Measurements from ENCODE around the gene NDUFA13. TPM values are rescaled to one million over a fixed set of nuclear protein-coding genes. Genes with fewer than 3 reads are reported as not detected.

NDUFA13 gene
- total RNA-seq, 2 experiments from 2014 or later: 314 to 363 TPM

GRCh38 chr19:19505669-19506326 is 10.2 kb upstream of the NDUFA13 start:
- H3K36me3 Mint-ChIP-seq (ENCODE audit: low read depth): peaks cover 34% of the 10 kb centered on the region
- ChIA-PET POLR2A (no interaction called here), CTCF (no interaction called here)
- DNase-seq: no peak
- no peaks in the 10 kb centered on the region for H3K4me1 Mint-ChIP-seq
- H3K27ac Mint-ChIP-seq: peak overlapping the region; percentile 31
- H3K27me3 Mint-ChIP-seq: no peaks in the 10 kb centered on the region
- H3K9me3 Mint-ChIP-seq: no peaks in the 10 kb centered on the region
- no peak overlapping the region for H3K4me3 Mint-ChIP-seq

GRCh38 chr19:19506592-19506991 is 9.4 kb upstream of the NDUFA13 start:
- Mint-ChIP-seq H3K9me3 (no peaks in the 10 kb centered on the region), H3K4me3 (no peak overlapping the region), H3K4me1 (no peaks in the 10 kb centered on the region), H3K27ac (no peak overlapping the region), H3K27me3 (no peaks in the 10 kb centered on the region), H3K36me3 (ENCODE audit: low read depth) (peaks cover 30% of the 10 kb centered on the region)
- CTCF ChIA-PET: interaction anchor here (1.0 kb wide), 1 partner anchor 16 kb away, joined by 3 read pairs; no protein-coding TSS in a partner anchor
- no peak for DNase-seq
- POLR2A ChIA-PET: interaction anchor here (0.6 kb wide), 1 partner anchor 219 kb away, joined by 4 read pairs; no protein-coding TSS in a partner anchor

GRCh38 chr19:19507354-19507753 is 8.7 kb upstream of the NDUFA13 start:
- no peaks in the 10 kb centered on the region for H3K27me3 Mint-ChIP-seq
- no peaks in the 10 kb centered on the region for H3K9me3 Mint-ChIP-seq

GRCh38 chr19:19508217-19508616 is 7.8 kb upstream of the NDUFA13 start:
- no peak for DNase-seq
- no peaks in the 10 kb centered on the region for H3K27me3 Mint-ChIP-seq
- no peak overlapping the region for H3K27ac Mint-ChIP-seq
- H3K4me1 Mint-ChIP-seq: no peaks in the 10 kb centered on the region
- peaks cover 17% of the 10 kb centered on the region for H3K36me3 Mint-ChIP-seq (ENCODE audit: low read depth)
- no peak overlapping the region for H3K4me3 Mint-ChIP-seq
- no peaks in the 10 kb centered on the region for H3K9me3 Mint-ChIP-seq
- ChIA-PET CTCF (interaction anchor here (1.6 kb wide), 1 partner anchor 17 kb away, joined by 9 read pairs; no protein-coding TSS in a partner anchor), POLR2A (no interaction called here)

More at GRCh38 chr19:19507354-19507753, 8.7 kb upstream of the NDUFA13 start:
- H3K36me3 Mint-ChIP-seq (ENCODE audit: low read depth): peaks cover 25% of the 10 kb centered on the region
- CTCF ChIA-PET: interaction anchor here (1.0 kb wide), 1 partner anchor 17 kb away, joined by 3 read pairs; no protein-coding TSS in a partner anchor
- no peak for DNase-seq
- POLR2A ChIA-PET: no interaction called here
- no peak overlapping the region for H3K4me3 Mint-ChIP-seq
- no peaks in the 10 kb centered on the region for H3K4me1 Mint-ChIP-seq
- H3K27ac Mint-ChIP-seq: no peak overlapping the region

- no peak overlapping the region for H3K27ac Mint-ChIP-seq
These were observed 5.6 kb upstream of the NDUFA13 start for GRCh38 chr19:19510432-19510831.

GRCh38 chr19:19513682-19514081 is 2.3 kb upstream of the NDUFA13 start:
- H3K27ac Mint-ChIP-seq: no peak overlapping the region
- no peak for DNase-seq
- peaks cover 11% of the 10 kb centered on the region for H3K36me3 Mint-ChIP-seq (ENCODE audit: low read depth)
- POLR2A ChIA-PET: no interaction called here
- H3K9me3 Mint-ChIP-seq: no peaks in the 10 kb centered on the region
- CTCF ChIA-PET: interaction anchor here (0.7 kb wide), 1 partner anchor 41 kb away, joined by 3 read pairs; no protein-coding TSS in a partner anchor
- H3K4me3 Mint-ChIP-seq: no peak overlapping the region
- no peaks in the 10 kb centered on the region for H3K27me3 Mint-ChIP-seq
- H3K4me1 Mint-ChIP-seq: peaks cover 14% of the 10 kb centered on the region

More at GRCh38 chr19:19510432-19510831, 5.6 kb upstream of the NDUFA13 start:
- DNase-seq: no peak
- no peaks in the 10 kb centered on the region for H3K9me3 Mint-ChIP-seq
- CTCF ChIA-PET: interaction anchor here (0.6 to 3.5 kb wide), 3 partner anchors 20 to 291 kb away, joined by 3 to 14 read pairs (median 3); no protein-coding TSS in a partner anchor
- H3K4me1 Mint-ChIP-seq: no peaks in the 10 kb centered on the region
- POLR2A ChIA-PET: interaction anchor here (0.6 to 0.7 kb wide), 2 partner anchors 95 to 115 kb away, joined by 3 read pairs; no protein-coding TSS in a partner anchor
- H3K4me3 Mint-ChIP-seq: no peak overlapping the region
- peaks cover 16% of the 10 kb centered on the region for H3K36me3 Mint-ChIP-seq (ENCODE audit: low read depth)
- no peaks in the 10 kb centered on the region for H3K27me3 Mint-ChIP-seq

- H3K36me3 Mint-ChIP-seq (ENCODE audit: low read depth): peaks cover 12% of the 10 kb centered on the region
- no peak for DNase-seq
- H3K4me1 Mint-ChIP-seq: peaks cover 17% of the 10 kb centered on the region
- ChIA-PET POLR2A (no interaction called here), CTCF (interaction anchor here (0.7 to 2.5 kb wide), 2 partner anchors 24 to 41 kb away, joined by 3 to 6 read pairs; no protein-coding TSS in a partner anchor)
- H3K4me3 Mint-ChIP-seq: peak overlapping the region; percentile 38
- no peaks in the 10 kb centered on the region for H3K27me3 Mint-ChIP-seq
- no peak overlapping the region for H3K27ac Mint-ChIP-seq
- H3K9me3 Mint-ChIP-seq: no peaks in the 10 kb centered on the region
These were observed 1.8 kb upstream of the NDUFA13 start for GRCh38 chr19:19514215-19514657.

- no peaks in the 10 kb centered on the region for H3K9me3 Mint-ChIP-seq
- peak within 1 kb of the TSS; percentile 97 for H3K27ac Mint-ChIP-seq
- CTCF ChIA-PET: interaction anchor here (0.6 to 2.5 kb wide), 4 partner anchors 17 to 1611 kb away, joined by 3 to 7 read pairs (median 5); no protein-coding TSS in a partner anchor
- peaks cover 19% of the 10 kb centered on the region for H3K36me3 Mint-ChIP-seq (ENCODE audit: low read depth)
- no peak for DNase-seq
- POLR2A ChIA-PET: interaction anchor here (0.7 kb wide), 1 partner anchor 143 kb away, joined by 5 read pairs; no protein-coding TSS in a partner anchor
- H3K27me3 Mint-ChIP-seq: no peaks in the 10 kb centered on the region
- H3K4me1 Mint-ChIP-seq: peaks cover 21% of the 10 kb centered on the region
- peak within 1 kb of the TSS; percentile 93 for H3K4me3 Mint-ChIP-seq
These were observed 964 bp upstream of the NDUFA13 start, which contains the start of gene TSSK6 for GRCh38 chr19:19514881-19515641. Gene TSSK6, minus strand, starts transcription at chr19:19515548. Its CDS starts 121 bp downstream, at chr19:19515427.

GRCh38 chr19:19517235-19517619 is 1.2 kb downstream of the NDUFA13 start:
- CTCF ChIA-PET: interaction anchor here (1.3 kb wide), 1 partner anchor 37 kb away, joined by 3 read pairs; no protein-coding TSS in a partner anchor
- no peaks in the 10 kb centered on the region for H3K27me3 Mint-ChIP-seq
- DNase-seq: no peak
- peak overlapping the region; percentile 93 for H3K4me3 Mint-ChIP-seq
- peaks cover 30% of the 10 kb centered on the region for H3K4me1 Mint-ChIP-seq
- POLR2A ChIA-PET: no interaction called here
- H3K9me3 Mint-ChIP-seq: no peaks in the 10 kb centered on the region
- peak overlapping the region; percentile 97 for H3K27ac Mint-ChIP-seq
- H3K36me3 Mint-ChIP-seq (ENCODE audit: low read depth): peaks cover 28% of the 10 kb centered on the region

- DNase-seq: no peak
- H3K36me3 Mint-ChIP-seq (ENCODE audit: low read depth): peaks cover 31% of the 10 kb centered on the region
- ChIA-PET CTCF (no interaction called here), POLR2A (no interaction called here)
- no peaks in the 10 kb centered on the region for H3K27me3 Mint-ChIP-seq
- no peaks in the 10 kb centered on the region for H3K9me3 Mint-ChIP-seq
- H3K4me3 Mint-ChIP-seq: no peak overlapping the region
- peaks cover 32% of the 10 kb centered on the region for H3K4me1 Mint-ChIP-seq
- H3K27ac Mint-ChIP-seq: no peak overlapping the region
These were observed 5.0 kb downstream of the NDUFA13 start for GRCh38 chr19:19520989-19521388.

GRCh38 chr19:19523177-19523576 is 7.2 kb downstream of the NDUFA13 start:
- H3K27me3 Mint-ChIP-seq: no peaks in the 10 kb centered on the region
- CTCF ChIA-PET: no interaction called here
- H3K4me3 Mint-ChIP-seq: no peak overlapping the region
- peaks cover 26% of the 10 kb centered on the region for H3K4me1 Mint-ChIP-seq
- DNase-seq: no peak
- H3K27ac Mint-ChIP-seq: no peak overlapping the region
- peaks cover 33% of the 10 kb centered on the region for H3K36me3 Mint-ChIP-seq (ENCODE audit: low read depth)
- H3K9me3 Mint-ChIP-seq: no peaks in the 10 kb centered on the region
- POLR2A ChIA-PET: no interaction called here

GRCh38 chr19:19524053-19524452 is 8.0 kb downstream of the NDUFA13 start:
- CTCF ChIA-PET: interaction anchor here (0.5 kb wide), 1 partner anchor 129 kb away, joined by 3 read pairs; no protein-coding TSS in a partner anchor
- Mint-ChIP-seq H3K9me3 (no peaks in the 10 kb centered on the region), H3K27me3 (no peaks in the 10 kb centered on the region), H3K4me1 (peaks cover 25% of the 10 kb centered on the region), H3K27ac (no peak overlapping the region), H3K4me3 (no peak overlapping the region), H3K36me3 (ENCODE audit: low read depth) (peaks cover 34% of the 10 kb centered on the region)
- no peak for DNase-seq
- POLR2A ChIA-PET: no interaction called here

Measured in activated CD4-positive, alpha-beta T cell treated with anti-CD3 and anti-CD28 coated beads, Interleukin-2, amount 10 ng/mL, durations not matched to agents 7 days and 5 days (primary cell).